ENCODE measurements around the gene C1orf210. TPM values are rescaled to one million over a fixed set of nuclear protein-coding genes. Genes with fewer than 3 reads are reported as not detected.

Gene C1orf210
- total RNA-seq, 1 donor from 2014 or later = 34.3 TPM

- H3K36me3 Mint-ChIP-seq (ENCODE audit: insufficient read depth) = peaks cover 6% of the 10 kb centered on the region
- H3K27me3 Mint-ChIP-seq = no peaks in the 10 kb centered on the region
- no peaks in the 10 kb centered on the region for H3K9me3 Mint-ChIP-seq (ENCODE audit: low read depth)
- H3K4me3 Mint-ChIP-seq (ENCODE audit: low read depth) = peak overlapping the region; percentile 91
- H3K27ac Mint-ChIP-seq = peak overlapping the region; percentile 98
- H3K4me1 Mint-ChIP-seq (ENCODE audit: low read depth) = peaks cover 39% of the 10 kb centered on the region
- DNase-seq (ENCODE audit: low spot score, unreplicated experiment) = no peak
- TF ChIP-seq CTCF (IDR thresholded peaks at IDR 0.05; ENCODE audit: unreplicated experiment) = no peak
Observed at GRCh38 chr1:43286115-43286514, 734 bp upstream of the C1orf210 start.

- no peak for DNase-seq (ENCODE audit: low spot score, unreplicated experiment)
- peaks cover 39% of the 10 kb centered on the region for H3K4me1 Mint-ChIP-seq (ENCODE audit: low read depth)
- no peak for TF ChIP-seq CTCF (IDR thresholded peaks at IDR 0.05; ENCODE audit: unreplicated experiment)
- no peaks in the 10 kb centered on the region for H3K9me3 Mint-ChIP-seq (ENCODE audit: low read depth)
- no peaks in the 10 kb centered on the region for H3K27me3 Mint-ChIP-seq
- peak overlapping the region; percentile 91 for H3K4me3 Mint-ChIP-seq (ENCODE audit: low read depth)
- peak overlapping the region; percentile 98 for H3K27ac Mint-ChIP-seq
- H3K36me3 Mint-ChIP-seq (ENCODE audit: insufficient read depth) = peaks cover 17% of the 10 kb centered on the region
Observed at GRCh38 chr1:43284546-43285110, 753 bp downstream of the C1orf210 start.

GRCh38 chr1:43284065-43284464 is 1.3 kb downstream of the C1orf210 start:
- peak overlapping the region; percentile 98 for H3K27ac Mint-ChIP-seq
- H3K9me3 Mint-ChIP-seq (ENCODE audit: low read depth) = no peaks in the 10 kb centered on the region
- H3K36me3 Mint-ChIP-seq (ENCODE audit: insufficient read depth) = peaks cover 17% of the 10 kb centered on the region
- no peak for DNase-seq (ENCODE audit: low spot score, unreplicated experiment)
- H3K27me3 Mint-ChIP-seq = no peaks in the 10 kb centered on the region
- H3K4me3 Mint-ChIP-seq (ENCODE audit: low read depth) = peak overlapping the region; percentile 91
- TF ChIP-seq CTCF (IDR thresholded peaks at IDR 0.05; ENCODE audit: unreplicated experiment) = no peak
- H3K4me1 Mint-ChIP-seq (ENCODE audit: low read depth) = peaks cover 39% of the 10 kb centered on the region

GRCh38 chr1:43282220-43283195 is 2.9 kb downstream of the C1orf210 start:
- Mint-ChIP-seq H3K4me1 (ENCODE audit: low read depth) (peaks cover 41% of the 10 kb centered on the region), H3K4me3 (ENCODE audit: low read depth) (peak overlapping the region; percentile 11), H3K27ac (peak overlapping the region; percentile 74), H3K9me3 (ENCODE audit: low read depth) (no peaks in the 10 kb centered on the region), H3K36me3 (ENCODE audit: insufficient read depth) (peaks cover 19% of the 10 kb centered on the region), H3K27me3 (no peaks in the 10 kb centered on the region)
- TF ChIP-seq CTCF (IDR thresholded peaks at IDR 0.05; ENCODE audit: unreplicated experiment) = no peak
- DNase-seq (ENCODE audit: low spot score, unreplicated experiment) = no peak

- H3K4me3 Mint-ChIP-seq (ENCODE audit: low read depth) = no peak overlapping the region
- H3K36me3 Mint-ChIP-seq (ENCODE audit: insufficient read depth) = peaks cover 21% of the 10 kb centered on the region
- no peak for DNase-seq (ENCODE audit: low spot score, unreplicated experiment)
- no peak overlapping the region for H3K27ac Mint-ChIP-seq
- H3K27me3 Mint-ChIP-seq = no peaks in the 10 kb centered on the region
- TF ChIP-seq CTCF (IDR thresholded peaks at IDR 0.05; ENCODE audit: unreplicated experiment) = no peak
- H3K4me1 Mint-ChIP-seq (ENCODE audit: low read depth) = peaks cover 47% of the 10 kb centered on the region
- no peaks in the 10 kb centered on the region for H3K9me3 Mint-ChIP-seq (ENCODE audit: low read depth)
Observed at GRCh38 chr1:43280692-43281091, 4.7 kb downstream of the C1orf210 start.
